Fibroblast of skin of right quadriceps (primary cell): Measurements from ENCODE around the gene FHL3.

Source experiments
- DNase-seq: peaks from one replicate; pipeline ENCODE4 v3.0.0-alpha.2; 2013

FHL3 gene

DNA sequence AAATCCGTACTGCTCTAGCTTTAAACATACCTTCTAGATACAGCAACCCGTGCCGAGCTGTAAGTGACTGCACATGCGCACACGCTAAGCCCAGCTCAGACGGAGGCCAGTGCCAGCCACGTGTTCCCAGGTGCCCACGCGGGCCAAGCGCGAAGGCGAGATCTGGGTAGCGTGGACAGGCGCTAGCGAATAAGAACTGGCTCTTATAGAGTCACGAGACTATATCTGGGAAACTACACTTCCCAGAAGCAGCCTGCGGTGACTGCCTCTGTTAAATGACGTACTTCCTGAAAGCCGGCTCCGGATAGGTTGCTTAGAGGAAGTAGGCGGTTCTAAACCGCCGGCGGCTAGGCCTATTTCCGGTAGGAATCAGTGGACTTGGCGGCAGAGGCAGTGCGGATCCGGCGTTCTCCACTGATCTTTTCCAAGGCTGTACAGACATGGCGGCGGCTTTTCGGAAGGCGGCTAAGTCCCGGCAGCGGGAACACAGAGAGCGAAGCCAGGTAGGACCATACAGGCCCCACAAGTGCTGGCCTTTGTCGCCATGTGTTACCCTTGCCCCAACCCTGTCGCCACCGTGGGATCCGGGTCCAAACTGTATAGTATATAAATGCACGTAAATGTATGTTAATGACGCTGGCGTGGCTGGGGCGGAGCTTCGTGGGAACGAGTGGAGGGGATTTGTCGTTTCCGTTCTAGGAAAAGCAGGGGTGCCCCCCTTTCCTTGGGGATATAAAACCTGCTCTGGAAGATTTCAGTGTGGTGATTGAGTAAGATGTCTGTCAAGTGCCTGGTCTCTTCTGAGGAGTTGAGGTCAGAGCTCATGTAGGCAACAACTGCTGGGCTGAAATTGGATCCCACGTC, 7.3 kb upstream of the FHL3 start, which contains the start of gene UTP11:
Gene UTP11, plus strand, starts transcription at position 372 of the 864 bp plus-strand sequence. Its CDS starts 69 bp downstream, at position 441.
- peak; percentile 99 for DNase-seq

- no peak for DNase-seq
Measured at GRCh38 chr1:38009841-38010180, 4.5 kb upstream of the FHL3 start.

GRCh38 chr1:38009088-38009840, 4.0 kb upstream of the FHL3 start:
- DNase-seq: peak; percentile 78

- no peak for DNase-seq
Measured at GRCh38 chr1:38006008-38006828, 904 bp upstream of the FHL3 start.

- no peak for DNase-seq
Measured at GRCh38 chr1:38004284-38005108, 818 bp downstream of the FHL3 start.

- peak; percentile 45 for DNase-seq
Measured at GRCh38 chr1:38003261-38004250, 1.8 kb downstream of the FHL3 start.

DNA sequence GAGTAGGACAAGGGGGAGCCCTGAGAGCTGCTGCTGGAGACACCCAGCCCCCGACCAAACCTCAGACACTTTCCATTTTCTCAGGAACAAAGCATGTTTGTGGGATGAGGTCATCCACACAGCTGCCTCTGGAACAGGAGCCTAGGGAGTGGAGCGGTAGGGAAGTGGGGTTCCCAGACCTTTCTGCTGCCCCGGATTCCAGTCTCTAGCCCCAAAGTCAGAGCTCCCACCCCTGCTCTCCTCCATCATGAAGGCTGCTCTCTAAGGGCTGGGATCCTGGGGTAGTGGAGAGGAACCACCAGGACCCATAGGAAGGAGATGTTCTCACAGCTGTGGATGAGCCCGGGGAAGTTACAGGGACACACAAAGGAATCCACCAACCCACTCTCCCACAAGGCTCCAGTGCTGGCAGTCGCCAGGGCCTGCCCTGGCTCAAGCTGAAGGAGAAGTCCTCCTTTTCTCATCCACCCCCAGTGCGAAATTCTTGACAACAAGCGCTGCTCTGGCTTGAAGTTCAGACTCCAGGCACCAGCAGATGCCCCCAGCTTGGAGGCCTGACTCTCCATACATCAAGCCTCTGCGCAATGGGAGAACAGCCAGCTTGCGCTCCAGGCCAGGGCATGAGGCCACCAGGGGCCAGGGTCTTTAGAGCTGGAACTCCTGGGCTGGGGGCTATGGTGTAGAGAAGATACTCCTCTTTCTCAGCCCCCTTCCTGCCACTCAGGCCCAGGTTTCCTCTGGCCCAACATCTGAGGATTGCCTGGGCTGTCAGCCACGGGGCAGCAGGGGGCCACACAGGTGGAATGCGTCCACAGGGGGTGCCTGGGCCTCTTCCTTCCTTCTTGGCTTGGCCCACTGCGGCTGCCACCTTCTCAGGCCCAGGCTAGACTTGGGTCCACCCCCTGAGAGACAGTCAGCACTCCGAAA, 4.5 kb downstream of the FHL3 start:
- DNase-seq: peak; percentile 89

DNA sequence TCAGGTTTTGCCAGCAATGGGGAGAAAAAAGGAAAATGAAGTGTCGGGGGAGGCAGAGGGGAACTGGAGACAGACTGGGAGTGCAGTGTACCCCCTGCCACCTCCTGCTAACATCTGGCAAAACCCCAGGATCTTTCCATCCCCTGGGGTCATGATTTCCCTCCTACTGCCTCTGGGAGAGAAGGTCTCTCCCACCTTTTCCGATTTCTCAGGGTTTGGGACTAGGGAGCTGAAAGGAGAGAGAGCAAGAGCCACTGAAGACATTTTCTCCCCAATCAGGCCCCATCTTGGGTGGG, 5.1 kb downstream of the FHL3 start:
- DNase-seq: no peak

- peak; percentile 73 for DNase-seq
Measured at GRCh38 chr1:37999430-38000232, 5.7 kb downstream of the FHL3 start.

DNA sequence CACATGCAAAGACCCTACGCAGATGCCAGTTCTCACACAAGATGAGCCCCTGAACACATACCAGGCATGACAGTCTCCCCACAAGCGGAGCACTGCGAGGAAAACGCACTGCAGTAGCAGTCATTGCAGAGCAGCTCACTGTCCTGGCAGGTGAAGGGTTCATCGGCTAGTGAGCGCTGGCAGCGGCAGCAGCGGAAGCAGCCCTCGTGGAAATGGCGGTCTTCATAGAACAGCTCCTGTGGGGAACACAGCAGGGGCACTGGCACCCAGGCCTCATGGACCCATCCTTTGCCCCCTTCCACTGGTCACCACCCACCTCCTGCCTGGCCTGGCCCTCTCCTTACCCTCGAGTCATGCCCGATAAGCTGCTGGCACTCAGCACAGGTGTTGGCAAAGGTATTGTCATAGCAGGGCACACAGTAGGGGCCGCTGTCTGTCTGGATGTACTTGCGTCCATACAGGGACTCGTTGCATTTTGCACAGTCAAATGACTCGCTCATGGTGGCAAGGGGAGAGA, 6.3 kb downstream of the FHL3 start:
- DNase-seq: no peak

- no peak for DNase-seq
Measured at GRCh38 chr1:37998089-37998808, 7.1 kb downstream of the FHL3 start.

DNA sequence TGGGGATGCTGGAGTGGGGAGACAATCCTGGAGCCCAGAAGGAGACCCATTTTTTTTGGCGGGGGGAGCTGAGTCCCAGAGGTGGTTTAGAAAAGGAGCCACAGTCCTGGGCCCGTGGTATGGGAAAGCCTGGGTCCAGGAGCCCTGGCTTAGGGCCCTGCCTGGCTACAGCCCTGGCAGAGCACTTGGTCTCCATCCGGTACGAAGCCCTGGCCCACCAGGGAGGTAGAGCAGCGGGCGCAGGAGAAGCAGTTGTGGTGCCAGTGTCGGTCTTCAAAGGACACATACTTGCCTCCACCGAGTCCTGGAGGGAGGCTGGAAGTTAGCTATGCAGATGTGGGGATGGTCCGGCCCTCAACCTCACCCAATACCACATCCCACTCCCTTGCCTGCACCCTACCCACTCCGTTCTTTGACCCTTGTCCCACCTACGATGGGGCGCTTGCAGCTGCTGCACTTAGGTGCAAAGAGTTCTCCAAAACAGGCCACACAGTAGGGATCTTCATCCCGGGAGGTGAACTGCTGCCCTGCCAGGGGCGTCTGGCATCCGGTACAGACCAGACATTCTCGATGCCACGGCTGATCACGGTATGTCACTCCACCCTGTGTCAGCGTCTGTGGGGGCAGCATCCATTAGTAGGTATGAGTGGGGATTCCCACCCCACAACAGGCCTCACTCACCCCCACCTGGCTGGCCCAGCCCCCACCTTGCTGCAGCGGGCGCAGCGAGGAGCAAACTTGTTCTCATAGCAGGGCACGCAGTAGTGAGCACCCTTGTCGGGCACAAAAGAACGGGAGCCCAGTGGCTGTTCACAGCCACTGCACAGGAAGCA, 7.8 kb downstream of the FHL3 start:
- no peak for DNase-seq

GRCh38 chr1:37995751-37996345, 9.5 kb downstream of the FHL3 start:
- DNase-seq: peak; percentile 98

GRCh38 chr1:37994886-37995566, 10.3 kb downstream of the FHL3 start:
- DNase-seq: no peak

GRCh38 chr1:37989361-37989930, 15.9 kb downstream of the FHL3 start:
- DNase-seq: no peak

DNA sequence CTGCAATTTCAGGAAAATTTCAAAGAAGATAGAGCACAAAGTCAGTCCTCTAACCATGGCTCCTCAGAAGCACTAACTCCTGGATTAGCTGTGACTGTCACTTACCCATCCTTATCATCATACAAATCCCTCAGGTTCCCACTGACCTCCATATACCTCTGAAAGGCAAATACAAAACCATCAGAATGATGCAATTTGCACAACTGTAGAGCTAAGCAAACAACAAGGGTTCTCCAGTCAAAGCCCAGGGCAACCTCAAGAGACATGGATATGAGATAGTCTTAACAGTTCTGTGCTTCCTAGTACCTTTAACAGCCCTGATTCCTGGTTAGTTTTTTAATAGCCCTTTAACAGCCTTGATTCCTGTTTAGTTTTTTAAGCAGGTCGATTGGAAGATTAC, 17.6 kb downstream of the FHL3 start:
- DNase-seq: no peak
